Cardiac muscle cell (in vitro differentiated cells and primary cell): ENCODE measurements around the gene CADM4. TPM values are rescaled to one million over a fixed set of nuclear protein-coding genes. Genes with fewer than 3 reads are reported as not detected.

ENCODE experiments used
- DNase-seq, 2 donors: peaks; one replicate each; pipeline versions ENCODE4 v3.0.0 to v3.0.0-alpha.2; 2010 to 2017; ENCODE audit warnings: low read depth in 1 of 2, low spot score in 1 of 2
- H3K27ac ChIP-seq: fragments of 200-600 bp; sonication (generic); 2 replicates; pipeline ENCODE4 v1.5.1; 2016
- H3K27me3 ChIP-seq: fragments of 200-600 bp; sonication (generic); 2 replicates; pipeline ENCODE4 v1.6.0; 2016; ENCODE audit warnings: control low read depth
- H3K36me3 ChIP-seq: fragments of 200-600 bp; sonication (generic); 2 replicates; pipeline ENCODE4 v1.5.1; 2016; ENCODE audit warnings: control low read depth
- H3K4me1 ChIP-seq: fragments of 200-600 bp; sonication (generic); 2 replicates; pipeline ENCODE4 v1.8.1; 2017; ENCODE audit warnings: low read depth, mild to moderate bottlenecking, mixed run types
- H3K4me3 ChIP-seq: fragments of 200-600 bp; sonication (generic); 2 replicates; pipeline ENCODE4 v1.5.1; 2016; ENCODE audit warnings: mild to moderate bottlenecking
- H3K9me3 ChIP-seq: fragments of 200-600 bp; sonication (generic); 2 replicates; pipeline ENCODE4 v1.5.1; 2017; ENCODE audit warnings: low read depth, mild to moderate bottlenecking, control low read depth
- polyA plus RNA-seq: library from polyadenylated mRNA; unstranded; fragments of >200 nt; fragmentation: Nextera tagmentation; extraction: Ambion mirVana; gene quantifications from 2 replicates; pipeline ENCODE4 v1.2.1, GENCODE V29; 2016
- total RNA-seq: library from RNA; depleted of rRNA; stranded (reverse); fragments of >200 nt; gene quantifications from 2 replicates; pipeline ENCODE4 v1.2.3, GENCODE V29; 2016
- TF ChIP-seq, protein P1 (sequence below): IDR thresholded peaks from 2 replicates; pipeline ENCODE4 v1.5.1; 2012; ENCODE audit warnings: low read depth, mild to moderate bottlenecking, low read length

Gene CADM4
- total and polyA plus RNA-seq, 2 experiments from 2014 or later, result 12.3 to 40.5 TPM

DNA sequence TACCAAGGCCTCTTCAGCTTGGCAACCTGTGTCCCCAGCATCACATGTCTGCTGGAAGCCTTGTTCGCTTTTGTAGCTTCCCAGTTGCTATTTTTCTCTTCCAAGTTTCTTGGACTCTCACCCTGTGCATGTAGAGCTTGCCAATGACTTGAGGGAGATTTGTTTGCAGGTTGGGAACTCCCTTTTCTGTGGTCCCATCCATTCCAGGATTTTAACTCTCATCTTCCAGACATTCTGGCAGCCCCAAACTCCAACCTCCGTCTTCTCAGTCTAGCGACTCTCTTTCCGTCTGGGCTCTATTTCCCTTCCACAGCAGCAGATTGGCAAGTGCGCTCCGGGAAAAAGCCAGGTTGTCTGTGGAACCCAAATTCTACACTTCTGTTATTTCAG, 21.3 kb upstream of the CADM4 start:
- H3K4me1 ChIP-seq, result no peaks in the 10 kb centered on the region
- no peaks in the 10 kb centered on the region for H3K36me3 ChIP-seq
- no peaks in the 10 kb centered on the region for H3K9me3 ChIP-seq
- DNase-seq, result no peak
- TF ChIP-seq, protein P1, sequence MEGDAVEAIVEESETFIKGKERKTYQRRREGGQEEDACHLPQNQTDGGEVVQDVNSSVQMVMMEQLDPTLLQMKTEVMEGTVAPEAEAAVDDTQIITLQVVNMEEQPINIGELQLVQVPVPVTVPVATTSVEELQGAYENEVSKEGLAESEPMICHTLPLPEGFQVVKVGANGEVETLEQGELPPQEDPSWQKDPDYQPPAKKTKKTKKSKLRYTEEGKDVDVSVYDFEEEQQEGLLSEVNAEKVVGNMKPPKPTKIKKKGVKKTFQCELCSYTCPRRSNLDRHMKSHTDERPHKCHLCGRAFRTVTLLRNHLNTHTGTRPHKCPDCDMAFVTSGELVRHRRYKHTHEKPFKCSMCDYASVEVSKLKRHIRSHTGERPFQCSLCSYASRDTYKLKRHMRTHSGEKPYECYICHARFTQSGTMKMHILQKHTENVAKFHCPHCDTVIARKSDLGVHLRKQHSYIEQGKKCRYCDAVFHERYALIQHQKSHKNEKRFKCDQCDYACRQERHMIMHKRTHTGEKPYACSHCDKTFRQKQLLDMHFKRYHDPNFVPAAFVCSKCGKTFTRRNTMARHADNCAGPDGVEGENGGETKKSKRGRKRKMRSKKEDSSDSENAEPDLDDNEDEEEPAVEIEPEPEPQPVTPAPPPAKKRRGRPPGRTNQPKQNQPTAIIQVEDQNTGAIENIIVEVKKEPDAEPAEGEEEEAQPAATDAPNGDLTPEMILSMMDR, result no peak
- no peaks in the 10 kb centered on the region for H3K27me3 ChIP-seq
- no peak overlapping the region for H3K4me3 ChIP-seq
- H3K27ac ChIP-seq, result no peak overlapping the region

DNA sequence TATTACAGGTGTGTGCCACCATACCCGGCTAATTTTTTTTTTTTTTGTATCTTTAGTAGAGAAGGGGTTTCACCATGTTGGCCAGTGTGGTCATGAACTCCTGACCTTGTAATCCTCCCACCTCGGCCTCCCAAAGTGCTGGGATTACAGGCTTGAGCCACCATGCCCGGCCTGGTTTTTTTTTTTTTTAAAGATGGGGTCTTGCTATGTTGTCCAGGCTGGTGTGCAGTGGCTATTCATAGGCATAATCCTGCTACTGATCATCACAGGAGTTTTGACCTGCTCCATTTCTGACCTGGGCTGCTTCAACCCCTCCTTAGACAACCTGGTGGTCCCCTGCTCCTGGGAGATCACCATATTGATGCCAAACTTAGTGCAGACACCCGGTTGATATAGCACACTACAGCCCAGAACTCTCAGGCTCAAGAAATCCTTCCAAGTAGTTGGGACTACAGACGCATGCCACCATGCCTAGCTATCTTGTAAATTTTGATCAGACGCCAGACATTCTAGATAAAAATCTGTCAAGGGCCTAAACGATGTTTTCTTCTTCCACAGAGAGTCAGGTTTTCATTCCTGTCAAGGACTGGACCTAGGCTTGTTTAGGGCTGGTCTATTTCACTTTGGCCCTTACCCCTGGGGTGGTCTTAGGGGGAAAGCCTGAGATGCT, 20.8 kb upstream of the CADM4 start:
- H3K9me3 ChIP-seq, result no peaks in the 10 kb centered on the region
- no peak for DNase-seq
- no peaks in the 10 kb centered on the region for H3K36me3 ChIP-seq
- no peak overlapping the region for H3K4me3 ChIP-seq
- no peaks in the 10 kb centered on the region for H3K4me1 ChIP-seq
- TF ChIP-seq, protein P1, result no peak
- H3K27ac ChIP-seq, result no peak overlapping the region
- H3K27me3 ChIP-seq, result no peaks in the 10 kb centered on the region

GRCh38 chr19:43658494-43658893, 18.8 kb upstream of the CADM4 start:
- no peaks in the 10 kb centered on the region for H3K36me3 ChIP-seq
- no peak for DNase-seq
- no peaks in the 10 kb centered on the region for H3K4me1 ChIP-seq
- no peaks in the 10 kb centered on the region for H3K9me3 ChIP-seq
- no peaks in the 10 kb centered on the region for H3K27me3 ChIP-seq
- TF ChIP-seq, protein P1, result no peak
- H3K4me3 ChIP-seq, result no peak overlapping the region
- H3K27ac ChIP-seq, result no peak overlapping the region

- no peak for DNase-seq
- TF ChIP-seq, protein P1, result no peak
- no peaks in the 10 kb centered on the region for H3K27me3 ChIP-seq
- H3K27ac ChIP-seq, result no peak overlapping the region
- H3K4me3 ChIP-seq, result no peak overlapping the region
- H3K36me3 ChIP-seq, result no peaks in the 10 kb centered on the region
- H3K4me1 ChIP-seq, result no peaks in the 10 kb centered on the region
- no peaks in the 10 kb centered on the region for H3K9me3 ChIP-seq
Measured at GRCh38 chr19:43658001-43658400, 18.4 kb upstream of the CADM4 start.

DNA sequence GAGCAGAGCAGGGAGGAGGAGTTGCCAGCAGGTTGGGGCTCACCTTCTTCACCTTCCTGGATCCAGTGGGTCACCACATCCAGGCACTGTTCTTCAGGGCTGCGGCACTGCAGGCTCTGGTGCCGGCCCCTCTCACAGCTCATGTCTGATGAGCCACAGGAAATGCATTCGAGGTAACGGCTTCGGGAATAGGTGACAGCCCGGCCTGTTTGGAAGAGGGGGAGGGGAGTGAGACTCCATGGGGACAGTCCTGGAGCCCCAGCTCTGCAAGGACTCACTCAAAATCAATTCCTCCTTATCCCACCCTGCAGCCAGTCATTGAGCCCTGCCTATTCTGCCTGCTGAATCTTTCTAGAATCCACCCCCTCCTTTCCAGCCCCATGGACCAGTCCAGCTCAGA, 16.8 kb upstream of the CADM4 start:
- Histone ChIP-seq H3K36me3 (no peaks in the 10 kb centered on the region), H3K27ac (no peak overlapping the region), H3K9me3 (no peaks in the 10 kb centered on the region), H3K4me3 (no peak overlapping the region), H3K4me1 (no peaks in the 10 kb centered on the region), H3K27me3 (no peaks in the 10 kb centered on the region)
- TF ChIP-seq, protein P1, result no peak
- DNase-seq, result no peak
